PC-9 (cell line): Measurements from ENCODE around the gene C10orf95.
"Not testable (repeated sequence)": the region's sequence is repeated elsewhere in the genome, so short reads cannot be mapped to it uniquely, and the experiment has no call there.

Experiments used
- CTCF ChIP-seq: fragments of 200-600 bp; sonication (generic); conservative IDR thresholded peaks from 2 replicates; pipeline ENCODE4 v1.6.1; 2017; ENCODE audit warnings: mixed run types, antibody characterized with exemption, mild to moderate bottlenecking, moderate library complexity
- EZH2 ChIP-seq: fragments of 200-600 bp; sonication (generic); IDR thresholded peaks from 2 replicates; pipeline ENCODE4 v1.8.0; 2017; ENCODE audit warnings: antibody characterized with exemption, low read depth

GRCh38 chr10:102500686-102501085 lies 49.3 kb upstream of the C10orf95 start:
- TF ChIP-seq CTCF, EZH2: not testable (repeated sequence)
